ENCODE measurements around the gene MRS2. TPM values are rescaled to one million over a fixed set of nuclear protein-coding genes. Genes with fewer than 3 reads are reported as not detected.
"Not testable (repeated sequence)": the region's sequence is repeated elsewhere in the genome, so short reads cannot be mapped to it uniquely, and the experiment has no call there.

MRS2 gene
- total and polyA plus RNA-seq, 9 donors: 10.0 to 20.6 (median 16.4) TPM

GRCh38 chr6:24382220-24382540, 20.6 kb upstream of the MRS2 start:
- Histone ChIP-seq H3K4me1 (ENCODE audit: insufficient read depth) (no peaks in the 10 kb centered on the region), H3K27ac (no peak overlapping the region), H3K27me3 (no peaks in the 10 kb centered on the region), H3K36me3 (no peaks in the 10 kb centered on the region), H3K4me3 (no peak overlapping the region), H3K9me3 (no peaks in the 10 kb centered on the region)
- intact Hi-C loops (cut with DNase I): no loop called here
- no peak for TF ChIP-seq CTCF (IDR thresholded peaks at IDR 0.05)
- no peak for TF ChIP-seq EP300 (IDR thresholded peaks at IDR 0.05)
- TF ChIP-seq POLR2A (IDR thresholded peaks at IDR 0.05): no peak
- DNase-seq: no peak
- 71 to 86% (median 72%) methylated on average over 1 of the region's 1 CpG for WGBS, 3 donors

- H3K9me3 ChIP-seq; H3K27ac ChIP-seq; H3K4me3 ChIP-seq; intact Hi-C loops (cut with DNase I); H3K27me3 ChIP-seq; H3K4me1 ChIP-seq (ENCODE audit: insufficient read depth); DNase-seq; H3K36me3 ChIP-seq: not testable (repeated sequence)
- 93 to 96% (median 95%) methylated on average over 9 of the region's 9 CpGs for WGBS, 3 donors
Measured at GRCh38 chr6:24382891-24383494, 19.7 kb upstream of the MRS2 start.

GRCh38 chr6:24384369-24385130, 18.2 kb upstream of the MRS2 start:
- H3K36me3 ChIP-seq; DNase-seq; H3K4me3 ChIP-seq; H3K4me1 ChIP-seq (ENCODE audit: insufficient read depth); H3K9me3 ChIP-seq; H3K27me3 ChIP-seq; H3K27ac ChIP-seq: not testable (repeated sequence)
- intact Hi-C loops (cut with DNase I): loop anchor here in 1 of 4 donors (5.0 kb wide), 1 partner anchor 102 kb away; no protein-coding TSS in a partner anchor
- 73 to 84% (median 76%) methylated on average over 5 of the region's 5 CpGs for WGBS, 3 donors

- TF ChIP-seq CTCF (IDR thresholded peaks at IDR 0.05): no peak
- TF ChIP-seq POLR2A (IDR thresholded peaks at IDR 0.05): no peak
- TF ChIP-seq EP300 (IDR thresholded peaks at IDR 0.05): no peak
- Histone ChIP-seq H3K4me1 (ENCODE audit: insufficient read depth) (no peaks in the 10 kb centered on the region), H3K9me3 (no peaks in the 10 kb centered on the region), H3K27ac (no peak overlapping the region), H3K4me3 (no peak overlapping the region), H3K36me3 (no peaks in the 10 kb centered on the region), H3K27me3 (no peaks in the 10 kb centered on the region)
- no peak for DNase-seq
- intact Hi-C loops (cut with DNase I): loop anchor here in 1 of 4 donors (5.0 kb wide), 1 partner anchor 103 kb away; no protein-coding TSS in a partner anchor
- 68 to 75% (median 69%) methylated on average over 8 of the region's 8 CpGs for WGBS, 3 donors
Measured at GRCh38 chr6:24385536-24386269, 17.0 kb upstream of the MRS2 start.

- H3K4me1 ChIP-seq (ENCODE audit: insufficient read depth): no peaks in the 10 kb centered on the region
- H3K4me3 ChIP-seq: no peak overlapping the region
- H3K9me3 ChIP-seq: no peaks in the 10 kb centered on the region
- no peak overlapping the region for H3K27ac ChIP-seq
- TF ChIP-seq CTCF (IDR thresholded peaks at IDR 0.05) (no peak), POLR2A (IDR thresholded peaks at IDR 0.05) (no peak), EP300 (IDR thresholded peaks at IDR 0.05) (no peak)
- 80 to 94% (median 91%) methylated on average over 1 of the region's 1 CpG for WGBS, 3 donors
- DNase-seq: no peak
- intact Hi-C loops (cut with DNase I): loop anchor here in 1 of 4 donors (5.0 kb wide), 1 partner anchor 106 kb away; no protein-coding TSS in a partner anchor
- no peaks in the 10 kb centered on the region for H3K36me3 ChIP-seq
- no peaks in the 10 kb centered on the region for H3K27me3 ChIP-seq
Measured at GRCh38 chr6:24387818-24388217, 14.9 kb upstream of the MRS2 start.
